ENCODE results near the gene KLHL1. TPM values are rescaled to one million over a fixed set of nuclear protein-coding genes. Genes with fewer than 3 reads are reported as not detected.
A peak's percentile ranks its signal among the peaks of the same experiment; 100 is the strongest.
"Not testable (repeated sequence)": the region's sequence is repeated elsewhere in the genome, so short reads cannot be mapped to it uniquely, and the experiment has no call there.

Gene KLHL1, protein sequence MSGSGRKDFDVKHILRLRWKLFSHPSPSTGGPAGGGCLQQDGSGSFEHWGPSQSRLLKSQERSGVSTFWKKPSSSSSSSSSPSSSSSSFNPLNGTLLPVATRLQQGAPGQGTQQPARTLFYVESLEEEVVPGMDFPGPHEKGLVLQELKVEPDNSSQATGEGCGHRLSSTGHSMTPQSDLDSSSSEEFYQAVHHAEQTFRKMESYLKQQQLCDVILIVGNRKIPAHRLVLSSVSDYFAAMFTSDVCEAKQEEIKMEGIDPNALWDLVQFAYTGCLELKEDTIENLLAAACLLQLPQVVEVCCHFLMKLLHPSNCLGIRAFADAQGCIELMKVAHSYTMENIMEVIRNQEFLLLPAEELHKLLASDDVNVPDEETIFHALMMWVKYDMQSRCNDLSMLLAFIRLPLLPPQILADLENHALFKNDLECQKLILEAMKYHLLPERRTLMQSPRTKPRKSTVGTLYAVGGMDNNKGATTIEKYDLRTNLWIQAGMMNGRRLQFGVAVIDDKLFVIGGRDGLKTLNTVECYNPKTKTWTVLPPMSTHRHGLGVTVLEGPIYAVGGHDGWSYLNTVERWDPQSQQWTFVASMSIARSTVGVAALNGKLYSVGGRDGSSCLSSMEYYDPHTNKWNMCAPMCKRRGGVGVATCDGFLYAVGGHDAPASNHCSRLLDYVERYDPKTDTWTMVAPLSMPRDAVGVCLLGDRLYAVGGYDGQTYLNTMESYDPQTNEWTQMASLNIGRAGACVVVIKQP
- 15.0 and 15.5 TPM in 2 replicates for polyA plus RNA-seq
- polyA minus RNA-seq, result 30.9 and 37.9 TPM in 2 replicates

- H3K9ac ChIP-seq (ENCODE audit: low read length), result peak within 1 kb of the TSS; percentile 88
- no peaks in the 10 kb centered on the region for H3K9me2 ChIP-seq (ENCODE audit: insufficient read depth, low read length)
- H3K27ac ChIP-seq (ENCODE audit: low read length), result peak within 1 kb of the TSS; percentile 88
- H3K9me3 ChIP-seq (ENCODE audit: low read length), result no peaks in the 10 kb centered on the region
- H3K79me2 ChIP-seq (replicated peaks; ENCODE audit: insufficient read depth, low read length), result peaks cover 20% of the 10 kb centered on the region
- TF ChIP-seq RAD21 (conservative IDR thresholded peaks at IDR 0.05) (no peak), TAF1 (IDR thresholded peaks at IDR 0.05; ENCODE audit: low read depth) (no peak), SMC3 (conservative IDR thresholded peaks at IDR 0.05; ENCODE audit: poor library complexity) (no peak), POLR2AphosphoS5 (IDR thresholded peaks at IDR 0.05) (peak; percentile 84), EP300 (conservative IDR thresholded peaks at IDR 0.05; ENCODE audit: poor library complexity, severe bottlenecking) (peak; percentile 54), EZH2 (IDR thresholded peaks at IDR 0.05; ENCODE audit: borderline replicate concordance, insufficient read depth, low read length, poor library complexity, severe bottlenecking) (no peak), MXI1 (conservative IDR thresholded peaks at IDR 0.05; ENCODE audit: poor library complexity, severe bottlenecking) (no peak)
- TF ChIP-seq, protein P1, sequence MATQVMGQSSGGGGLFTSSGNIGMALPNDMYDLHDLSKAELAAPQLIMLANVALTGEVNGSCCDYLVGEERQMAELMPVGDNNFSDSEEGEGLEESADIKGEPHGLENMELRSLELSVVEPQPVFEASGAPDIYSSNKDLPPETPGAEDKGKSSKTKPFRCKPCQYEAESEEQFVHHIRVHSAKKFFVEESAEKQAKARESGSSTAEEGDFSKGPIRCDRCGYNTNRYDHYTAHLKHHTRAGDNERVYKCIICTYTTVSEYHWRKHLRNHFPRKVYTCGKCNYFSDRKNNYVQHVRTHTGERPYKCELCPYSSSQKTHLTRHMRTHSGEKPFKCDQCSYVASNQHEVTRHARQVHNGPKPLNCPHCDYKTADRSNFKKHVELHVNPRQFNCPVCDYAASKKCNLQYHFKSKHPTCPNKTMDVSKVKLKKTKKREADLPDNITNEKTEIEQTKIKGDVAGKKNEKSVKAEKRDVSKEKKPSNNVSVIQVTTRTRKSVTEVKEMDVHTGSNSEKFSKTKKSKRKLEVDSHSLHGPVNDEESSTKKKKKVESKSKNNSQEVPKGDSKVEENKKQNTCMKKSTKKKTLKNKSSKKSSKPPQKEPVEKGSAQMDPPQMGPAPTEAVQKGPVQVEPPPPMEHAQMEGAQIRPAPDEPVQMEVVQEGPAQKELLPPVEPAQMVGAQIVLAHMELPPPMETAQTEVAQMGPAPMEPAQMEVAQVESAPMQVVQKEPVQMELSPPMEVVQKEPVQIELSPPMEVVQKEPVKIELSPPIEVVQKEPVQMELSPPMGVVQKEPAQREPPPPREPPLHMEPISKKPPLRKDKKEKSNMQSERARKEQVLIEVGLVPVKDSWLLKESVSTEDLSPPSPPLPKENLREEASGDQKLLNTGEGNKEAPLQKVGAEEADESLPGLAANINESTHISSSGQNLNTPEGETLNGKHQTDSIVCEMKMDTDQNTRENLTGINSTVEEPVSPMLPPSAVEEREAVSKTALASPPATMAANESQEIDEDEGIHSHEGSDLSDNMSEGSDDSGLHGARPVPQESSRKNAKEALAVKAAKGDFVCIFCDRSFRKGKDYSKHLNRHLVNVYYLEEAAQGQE (IDR thresholded peaks at IDR 0.05; ENCODE audit: borderline replicate concordance), result peak; percentile 47
- TF ChIP-seq, protein P2, sequence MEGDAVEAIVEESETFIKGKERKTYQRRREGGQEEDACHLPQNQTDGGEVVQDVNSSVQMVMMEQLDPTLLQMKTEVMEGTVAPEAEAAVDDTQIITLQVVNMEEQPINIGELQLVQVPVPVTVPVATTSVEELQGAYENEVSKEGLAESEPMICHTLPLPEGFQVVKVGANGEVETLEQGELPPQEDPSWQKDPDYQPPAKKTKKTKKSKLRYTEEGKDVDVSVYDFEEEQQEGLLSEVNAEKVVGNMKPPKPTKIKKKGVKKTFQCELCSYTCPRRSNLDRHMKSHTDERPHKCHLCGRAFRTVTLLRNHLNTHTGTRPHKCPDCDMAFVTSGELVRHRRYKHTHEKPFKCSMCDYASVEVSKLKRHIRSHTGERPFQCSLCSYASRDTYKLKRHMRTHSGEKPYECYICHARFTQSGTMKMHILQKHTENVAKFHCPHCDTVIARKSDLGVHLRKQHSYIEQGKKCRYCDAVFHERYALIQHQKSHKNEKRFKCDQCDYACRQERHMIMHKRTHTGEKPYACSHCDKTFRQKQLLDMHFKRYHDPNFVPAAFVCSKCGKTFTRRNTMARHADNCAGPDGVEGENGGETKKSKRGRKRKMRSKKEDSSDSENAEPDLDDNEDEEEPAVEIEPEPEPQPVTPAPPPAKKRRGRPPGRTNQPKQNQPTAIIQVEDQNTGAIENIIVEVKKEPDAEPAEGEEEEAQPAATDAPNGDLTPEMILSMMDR (IDR thresholded peaks at IDR 0.05; ENCODE audit: poor library complexity, severe bottlenecking), result no peak
- no peaks in the 10 kb centered on the region for H3K36me3 ChIP-seq (ENCODE audit: insufficient read depth, low read length)
- H4K20me1 ChIP-seq (ENCODE audit: insufficient read depth), result no peaks in the 10 kb centered on the region
- H3K4me3 ChIP-seq (ENCODE audit: low read length), result peak within 1 kb of the TSS; percentile 81
- no peaks in the 10 kb centered on the region for H3F3A ChIP-seq (ENCODE audit: insufficient read depth, low read length, poor library complexity, severe bottlenecking)
- H3K4me2 ChIP-seq (ENCODE audit: low read length), result peak within 1 kb of the TSS; percentile 80
- peak within 1 kb of the TSS; percentile 73 for H2AFZ ChIP-seq (ENCODE audit: low read depth, low read length)
- H3K27me3 ChIP-seq (ENCODE audit: insufficient read depth, low read depth, low read length), result peaks cover 9% of the 10 kb centered on the region
These were observed at the start of gene KLHL1 for GRCh38 chr13:70108356-70109105. TSS of gene KLHL1 (minus strand) at chr13:70108452. CDS start at chr13:70107699, 753 bp downstream.

DNA sequence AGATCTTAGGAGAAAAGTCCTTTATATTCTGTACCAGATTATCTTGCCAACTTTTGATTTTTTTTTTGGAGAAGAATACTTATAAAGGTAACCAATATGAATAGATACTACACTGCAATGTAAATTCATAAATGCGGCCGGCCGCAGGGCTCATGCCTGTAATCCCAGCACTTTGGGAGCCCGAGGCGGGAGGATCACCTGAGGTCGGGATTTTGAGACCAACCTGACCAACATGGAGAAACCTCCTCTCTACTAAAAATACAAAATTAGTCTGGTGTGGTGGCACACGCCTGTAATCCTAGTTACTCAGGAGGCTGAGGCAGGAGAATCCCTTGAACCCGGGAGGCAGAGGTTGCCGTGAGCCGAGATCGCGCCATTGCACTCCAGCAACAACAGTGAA, 34.4 kb upstream of the KLHL1 start:
- not testable (repeated sequence) for H2AFZ ChIP-seq (ENCODE audit: low read depth, low read length); H3K36me3 ChIP-seq (ENCODE audit: insufficient read depth, low read length); H3K4me3 ChIP-seq (ENCODE audit: low read length); H3K9me3 ChIP-seq (ENCODE audit: low read length); H3K9me2 ChIP-seq (ENCODE audit: insufficient read depth, low read length); H3K9ac ChIP-seq (ENCODE audit: low read length); H3K27me3 ChIP-seq (ENCODE audit: insufficient read depth, low read depth, low read length); H3K27ac ChIP-seq (ENCODE audit: low read length); H3F3A ChIP-seq (ENCODE audit: insufficient read depth, low read length, poor library complexity, severe bottlenecking); H3K79me2 ChIP-seq (replicated peaks; ENCODE audit: insufficient read depth, low read length); H3K4me2 ChIP-seq (ENCODE audit: low read length); H4K20me1 ChIP-seq (ENCODE audit: insufficient read depth)

Data from neural cell (in vitro differentiated cells).